ENCODE results near the gene SERBP1. TPM values are rescaled to one million over a fixed set of nuclear protein-coding genes. Genes with fewer than 3 reads are reported as not detected.

SERBP1 gene
- total RNA-seq, 1 experiment from 2014 or later, result 325 TPM

- RAD21 ChIA-PET (ENCODE audit: low non-redundant PET in 1 of 2, low total read pairs in 2 of 2, uncharacterized antibody in 2 of 2, unreplicated experiment in 2 of 2), result no interaction called here
- CTCF ChIA-PET, result no interaction called here
- intact Hi-C loops (cut with micrococcal nuclease), result no loop called here
Measured at GRCh38 chr1:67469431-67469830, 39.2 kb upstream of the SERBP1 start.

GRCh38 chr1:67468066-67468718 is 38.0 kb upstream of the SERBP1 start:
- ChIA-PET POLR2A (no interaction called here), CTCF (no interaction called here), RAD21 (ENCODE audit: low non-redundant PET in 1 of 2, low total read pairs in 2 of 2, uncharacterized antibody in 2 of 2, unreplicated experiment in 2 of 2) (no interaction called here)
- no TSS peak for BruUV-seq (replicated peaks)
- no peak for TF ChIP-seq POLR2A (IDR thresholded peaks at IDR 0.05; ENCODE audit: borderline replicate concordance, extremely low read depth, insufficient read depth, insufficient read length)
- TF ChIP-seq JUND (IDR thresholded peaks at IDR 0.05), result no peak
- no peak for TF ChIP-seq CTCF (IDR thresholded peaks at IDR 0.05 in 2 of 3, conservative IDR thresholded peaks at IDR 0.05 in 1 of 3; ENCODE audit: borderline replicate concordance in 1 of 3, insufficient read depth in 1 of 3, low read depth in 2 of 3, low read length in 2 of 3)
- no peak for TF ChIP-seq POLR2AphosphoS5 (IDR thresholded peaks at IDR 0.05; ENCODE audit: low read depth, low read length)
- no peak for TF ChIP-seq RAD21 (IDR thresholded peaks at IDR 0.05; ENCODE audit: low read depth)
- TF ChIP-seq FOSL1 (IDR thresholded peaks at IDR 0.05; ENCODE audit: low read depth), result no peak
- TF ChIP-seq EGR1 (IDR thresholded peaks at IDR 0.05; ENCODE audit: low read depth), result no peak
- no peak for TF ChIP-seq ZBTB33 (IDR thresholded peaks at IDR 0.05; ENCODE audit: extremely low read depth, insufficient replicate concordance, low read length)
- no peak for TF ChIP-seq CBX3 (IDR thresholded peaks at IDR 0.05; ENCODE audit: low read depth)
- Histone ChIP-seq H3K36me3 (ENCODE audit: control insufficient read depth in 1 of 2, insufficient read depth in 2 of 2, low read length in 2 of 2) (no peaks in the 10 kb centered on the region), H3K4me2 (ENCODE audit: low read length) (peak overlapping the region; percentile 7; the same call in 1 of the 2 replicates), H3K9me3 (ENCODE audit: control insufficient read depth in 1 of 2, insufficient read depth in 1 of 2, low read depth in 1 of 2, low read length in 2 of 2) (no peaks in the 10 kb centered on the region), H4K20me1 (ENCODE audit: insufficient read depth) (no peaks in the 10 kb centered on the region), H2AFZ (ENCODE audit: low read depth, low read length, poor library complexity, severe bottlenecking) (no peak overlapping the region), H3K27ac (ENCODE audit: low read depth, low read length) (no peak overlapping the region), H3K4me3 (replicated peaks in 1 of 2; ENCODE audit: low read depth in 1 of 2, low read length in 2 of 2) (no peak overlapping the region), H3K27me3 (ENCODE audit: insufficient read depth, low read length) (no peaks in the 10 kb centered on the region), H3K9me2 (ENCODE audit: insufficient read depth) (no peaks in the 10 kb centered on the region; the same call in 1 of the 2 replicates), H3K79me2 (ENCODE audit: insufficient read depth, low read length) (no peaks in the 10 kb centered on the region), H3K9ac (ENCODE audit: low read length) (no peak overlapping the region), H3K4me1 (ENCODE audit: control insufficient read depth in 1 of 2, insufficient read depth in 2 of 2, low read length in 2 of 2) (peaks cover 0 to 6% of the 10 kb centered on the region in 2 experiments; a peak in 1 of 4 replicates)
- DNase-seq (ENCODE audit: low read depth, low spot score) (no peak), ATAC-seq (no peak)
- intact Hi-C loops (cut with micrococcal nuclease), result no loop called here

More at GRCh38 chr1:67469431-67469830, 39.2 kb upstream of the SERBP1 start:
- DNase-seq (ENCODE audit: low read depth, low spot score) (no peak), ATAC-seq (no peak)
- H3K4me3 ChIP-seq (replicated peaks in 1 of 2; ENCODE audit: low read depth in 1 of 2, low read length in 2 of 2), result no peak overlapping the region
- H3K4me2 ChIP-seq (ENCODE audit: low read length), result no peak overlapping the region
- H3K4me1 ChIP-seq (ENCODE audit: control insufficient read depth in 1 of 2, insufficient read depth in 2 of 2, low read length in 2 of 2), result peaks cover 0 to 6% of the 10 kb centered on the region in 2 experiments; a peak in 1 of 4 replicates
- H4K20me1 ChIP-seq (ENCODE audit: insufficient read depth), result no peaks in the 10 kb centered on the region
- H3K79me2 ChIP-seq (ENCODE audit: insufficient read depth, low read length), result no peaks in the 10 kb centered on the region
- no peak overlapping the region for H3K9ac ChIP-seq (ENCODE audit: low read length)
- POLR2A ChIA-PET, result no interaction called here
- H3K9me3 ChIP-seq (ENCODE audit: control insufficient read depth in 1 of 2, insufficient read depth in 1 of 2, low read depth in 1 of 2, low read length in 2 of 2), result no peaks in the 10 kb centered on the region
- H2AFZ ChIP-seq (ENCODE audit: low read depth, low read length, poor library complexity, severe bottlenecking), result no peak overlapping the region
- H3K27ac ChIP-seq (ENCODE audit: low read depth, low read length), result no peak overlapping the region
- no TSS peak for BruUV-seq (replicated peaks)
- H3K27me3 ChIP-seq (ENCODE audit: insufficient read depth, low read length), result no peaks in the 10 kb centered on the region
- no peaks in the 10 kb centered on the region for H3K36me3 ChIP-seq (ENCODE audit: control insufficient read depth in 1 of 2, insufficient read depth in 2 of 2, low read length in 2 of 2)
- H3K9me2 ChIP-seq (ENCODE audit: insufficient read depth), result no peaks in the 10 kb centered on the region; the same call in 1 of the 2 replicates
- TF ChIP-seq YY1 (IDR thresholded peaks at IDR 0.05; ENCODE audit: extremely low read depth, insufficient replicate concordance, low read depth, low read length) (no peak), FOSL1 (IDR thresholded peaks at IDR 0.05; ENCODE audit: low read depth) (no peak), EZH2 (IDR thresholded peaks at IDR 0.05) (no peak), CEBPB (IDR thresholded peaks at IDR 0.05; ENCODE audit: low read depth) (no peak), TCF7L2 (IDR thresholded peaks at IDR 0.05; ENCODE audit: borderline replicate concordance, extremely low read depth, insufficient read depth, insufficient read length) (no peak), SRF (IDR thresholded peaks at IDR 0.05; ENCODE audit: low read depth) (no peak), POLR2A (IDR thresholded peaks at IDR 0.05; ENCODE audit: borderline replicate concordance, extremely low read depth, insufficient read depth, insufficient read length) (no peak)
